DMS 273 (cell line): ENCODE results near the gene TRAF3.
"Not testable (repeated sequence)": the region's sequence is repeated elsewhere in the genome, so short reads cannot be mapped to it uniquely, and the experiment has no call there.

Experiments used
- DNase-seq: peaks from one replicate; lab custom pipeline; 2025; ENCODE audit not compliant: unreplicated experiment; lab: John Stamatoyannopoulos, UW

TRAF3 gene

DNA sequence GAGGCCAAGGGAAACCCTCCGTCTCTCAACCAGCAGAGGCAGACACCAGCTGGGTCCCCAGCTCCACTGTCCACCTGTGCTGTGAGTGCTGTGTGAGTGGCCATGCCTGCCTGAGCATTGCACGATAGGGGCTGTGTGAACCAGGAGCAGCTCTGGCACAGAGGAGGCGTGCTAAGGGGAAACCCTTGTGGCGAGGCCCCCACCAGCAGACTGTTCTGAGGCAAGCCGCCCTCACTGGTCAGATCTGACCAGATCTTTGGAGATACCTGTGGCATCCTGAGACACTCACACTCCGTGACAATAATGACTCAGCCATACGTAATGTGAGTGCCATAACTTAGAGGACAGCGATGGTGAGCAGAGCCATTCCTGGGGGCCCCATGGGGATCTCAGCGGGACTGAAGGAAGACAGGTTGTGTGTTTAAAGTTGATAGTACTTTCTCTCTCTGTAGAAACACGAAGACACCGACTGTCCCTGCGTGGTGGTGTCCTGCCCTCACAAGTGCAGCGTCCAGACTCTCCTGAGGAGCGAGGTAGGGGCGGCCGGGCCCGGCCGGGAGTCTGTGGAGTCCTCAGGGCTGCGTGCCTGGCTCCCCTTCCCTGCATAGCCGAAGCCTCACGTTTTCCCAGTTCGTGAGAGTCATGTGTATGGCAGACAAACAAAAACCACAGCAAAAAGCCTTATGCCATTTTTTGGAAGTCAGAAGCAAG lies 108.6 kb downstream of the TRAF3 start:
- DNase-seq, result no peak

DNA sequence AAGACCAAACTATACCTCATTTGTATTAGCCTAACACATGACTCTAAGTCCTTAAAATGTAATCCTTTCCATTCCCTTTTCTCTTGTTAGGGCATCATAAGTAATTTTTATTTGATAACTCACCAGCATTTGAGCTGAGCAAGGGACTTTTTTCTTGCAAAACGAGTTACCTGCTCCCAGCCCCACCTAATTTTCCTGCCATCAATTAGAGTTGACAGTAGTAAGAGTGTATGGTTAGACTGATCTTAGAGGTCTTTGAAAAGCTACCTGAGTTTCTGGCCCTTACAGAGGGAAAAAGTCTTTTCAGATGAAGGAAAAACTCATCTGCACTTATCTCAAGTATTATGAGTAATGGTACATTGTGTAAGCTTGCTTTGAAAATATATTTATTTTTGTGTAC lies 111.5 kb downstream of the TRAF3 start:
- DNase-seq, result no peak

DNA sequence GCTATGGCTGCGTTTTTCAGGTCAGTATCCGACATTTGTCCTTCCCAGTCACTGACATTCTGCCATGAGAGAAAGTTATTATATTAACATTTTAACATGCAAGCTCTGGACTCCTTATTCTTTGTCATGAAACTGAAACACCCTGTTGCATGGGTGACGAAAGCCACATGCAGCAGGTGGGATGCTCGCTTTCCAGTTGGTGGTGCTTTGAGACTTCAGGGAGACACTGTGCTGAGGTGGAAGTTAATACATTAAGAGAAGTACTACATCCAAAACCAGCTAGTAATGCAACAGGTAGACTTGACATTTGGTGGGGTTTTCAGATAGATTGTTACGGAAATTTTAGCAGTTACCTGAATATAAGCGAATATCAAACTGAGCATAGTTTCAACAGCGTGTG lies 112.4 kb downstream of the TRAF3 start:
- no peak for DNase-seq

DNA sequence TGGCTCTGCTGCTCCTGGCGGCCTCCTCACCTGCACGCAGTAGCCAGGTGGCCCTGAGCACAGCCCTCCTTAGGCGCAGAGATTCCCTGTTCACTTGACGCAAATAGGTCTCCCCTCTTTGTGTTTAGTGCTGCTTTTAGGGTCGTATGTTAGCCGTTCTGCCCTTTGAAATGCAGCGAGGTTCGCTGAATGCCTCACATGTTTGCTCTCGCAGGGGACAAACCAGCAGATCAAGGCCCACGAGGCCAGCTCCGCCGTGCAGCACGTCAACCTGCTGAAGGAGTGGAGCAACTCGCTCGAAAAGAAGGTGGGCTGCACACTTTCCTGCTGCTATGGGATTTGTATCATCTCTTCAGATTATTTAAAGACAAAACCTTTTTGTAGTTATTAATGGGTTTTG lies 113.9 kb downstream of the TRAF3 start:
- no peak for DNase-seq

DNA sequence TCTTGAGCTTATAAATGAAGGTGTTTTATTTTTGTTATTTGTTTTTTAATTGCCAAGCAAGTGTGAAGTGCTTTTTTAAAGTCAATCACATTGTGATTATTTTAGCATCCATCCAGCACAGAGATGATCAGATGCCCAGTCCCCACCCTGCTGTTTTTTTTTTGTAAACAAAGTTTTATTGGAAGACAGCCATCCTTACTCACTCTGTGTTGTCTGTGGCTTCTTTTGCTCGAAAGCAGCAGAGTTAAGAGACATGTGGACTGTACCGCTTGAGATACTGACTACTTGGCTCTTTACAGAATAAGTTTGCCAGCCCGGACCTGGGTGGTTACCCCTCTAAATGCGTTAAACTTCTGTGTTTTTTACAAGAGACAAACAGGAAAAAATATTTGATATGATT lies 114.3 kb downstream of the TRAF3 start:
- no peak for DNase-seq

DNA sequence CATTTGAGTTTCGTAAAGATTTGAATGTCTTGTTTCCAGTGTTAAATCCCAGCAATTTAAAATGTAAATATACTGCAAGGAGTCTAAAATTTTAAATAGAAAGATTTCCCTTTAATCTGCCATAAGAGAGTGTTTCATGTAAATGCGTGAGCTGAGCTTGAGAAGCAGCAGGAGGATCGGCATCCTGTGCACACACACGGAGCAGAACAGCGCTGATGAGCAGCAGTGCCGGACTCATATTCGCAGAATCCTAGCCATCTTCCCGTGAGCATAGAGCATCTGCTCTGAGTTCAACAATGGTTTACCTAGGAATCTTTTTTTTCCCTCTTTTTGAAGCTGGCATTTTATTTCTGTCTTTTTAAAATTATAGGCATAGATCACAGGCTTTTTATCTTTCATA lies 115.4 kb downstream of the TRAF3 start:
- DNase-seq, result no peak

DNA sequence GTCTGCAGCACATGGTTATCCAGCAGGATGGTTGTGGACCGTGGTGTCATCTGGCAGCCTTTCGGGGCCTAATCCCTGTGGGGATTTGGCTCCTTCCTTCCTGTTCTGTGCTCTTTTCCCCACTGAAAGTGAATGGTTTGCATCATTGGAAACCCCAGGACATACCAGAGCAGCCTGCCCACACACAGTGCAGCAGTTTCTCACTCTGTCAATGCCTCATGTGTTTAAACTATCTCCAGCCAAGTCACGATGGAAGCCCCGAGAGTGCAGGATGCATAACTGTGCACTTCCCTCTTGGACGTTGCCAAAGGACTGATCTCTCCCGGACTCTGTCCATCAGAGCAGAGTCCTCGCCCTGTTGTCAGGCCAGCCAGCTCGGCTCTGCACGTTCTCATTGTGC lies 116.2 kb downstream of the TRAF3 start:
- no peak for DNase-seq

DNA sequence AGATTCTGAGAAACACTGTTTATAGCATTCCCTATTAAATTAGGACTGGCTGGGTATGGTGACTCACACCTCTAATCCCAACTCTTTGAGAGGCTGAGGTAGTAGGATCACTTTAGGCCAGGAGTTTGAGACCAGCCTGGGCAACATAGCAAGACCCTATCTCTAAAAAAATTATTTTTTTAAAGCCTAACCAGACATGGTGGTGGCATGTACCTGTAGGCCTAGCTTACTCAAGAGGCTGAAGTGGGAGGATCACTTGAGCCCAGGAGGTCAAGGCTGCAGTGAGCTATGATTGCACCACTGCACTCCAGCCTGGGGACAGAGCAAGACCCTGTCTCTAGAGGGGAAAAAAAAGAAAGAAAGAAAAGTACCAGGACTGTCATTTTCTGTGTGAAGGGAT lies 119.5 kb downstream of the TRAF3 start:
- not testable (repeated sequence) for DNase-seq

DNA sequence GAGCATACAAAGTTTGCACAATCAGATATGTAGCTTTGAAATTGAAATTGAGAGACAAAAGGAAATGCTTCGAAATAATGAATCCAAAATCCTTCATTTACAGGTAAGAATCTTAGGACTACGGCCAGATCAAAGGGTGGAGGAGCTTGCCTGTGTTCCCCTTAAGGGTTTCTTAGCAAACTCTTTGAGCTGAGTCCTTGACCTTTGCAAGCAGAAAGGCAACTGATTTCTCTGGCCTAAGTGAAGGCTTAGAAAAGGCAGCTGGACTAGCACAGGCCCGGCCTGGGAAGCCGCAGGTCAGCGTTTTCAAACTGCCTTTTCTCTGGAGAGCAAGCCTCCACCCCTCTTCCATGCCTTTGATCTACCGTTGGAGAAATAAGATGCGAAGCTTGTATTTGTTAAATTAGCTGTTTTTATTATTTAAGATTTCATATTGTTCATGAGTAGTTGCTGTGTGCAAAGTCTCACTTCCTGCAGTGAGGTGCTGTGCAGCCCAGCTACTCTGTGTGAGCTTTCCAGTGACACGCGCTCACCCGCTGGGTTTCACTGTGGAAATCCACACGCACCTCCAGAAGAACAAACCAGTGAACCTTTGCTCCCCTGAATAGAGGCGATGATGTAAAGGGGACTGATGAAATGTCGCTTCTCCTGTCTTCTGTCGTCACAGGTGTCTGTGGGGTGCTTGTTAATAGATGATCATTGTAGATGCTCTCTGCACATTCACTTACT lies 120.2 kb downstream of the TRAF3 start:
- DNase-seq, result no peak

DNA sequence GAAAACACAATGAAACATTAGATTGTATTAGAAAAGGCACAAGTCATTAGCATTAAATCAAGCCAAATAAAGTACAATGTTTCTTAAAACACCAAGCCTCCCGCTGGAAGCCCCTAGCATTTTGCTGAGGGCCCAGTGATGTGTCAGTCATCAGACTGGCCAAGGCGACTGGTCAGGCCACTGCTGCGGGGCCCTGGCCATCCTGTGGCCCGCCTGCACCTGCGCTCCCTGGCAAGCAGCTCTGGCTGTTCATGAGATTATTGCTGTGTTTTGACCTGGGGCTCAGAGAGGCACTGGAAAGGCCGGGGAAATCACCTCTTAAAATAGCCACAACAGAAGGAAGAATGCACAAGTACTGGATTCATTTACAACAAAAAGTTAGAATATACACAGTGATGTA lies 121.0 kb downstream of the TRAF3 start:
- no peak for DNase-seq

DNA sequence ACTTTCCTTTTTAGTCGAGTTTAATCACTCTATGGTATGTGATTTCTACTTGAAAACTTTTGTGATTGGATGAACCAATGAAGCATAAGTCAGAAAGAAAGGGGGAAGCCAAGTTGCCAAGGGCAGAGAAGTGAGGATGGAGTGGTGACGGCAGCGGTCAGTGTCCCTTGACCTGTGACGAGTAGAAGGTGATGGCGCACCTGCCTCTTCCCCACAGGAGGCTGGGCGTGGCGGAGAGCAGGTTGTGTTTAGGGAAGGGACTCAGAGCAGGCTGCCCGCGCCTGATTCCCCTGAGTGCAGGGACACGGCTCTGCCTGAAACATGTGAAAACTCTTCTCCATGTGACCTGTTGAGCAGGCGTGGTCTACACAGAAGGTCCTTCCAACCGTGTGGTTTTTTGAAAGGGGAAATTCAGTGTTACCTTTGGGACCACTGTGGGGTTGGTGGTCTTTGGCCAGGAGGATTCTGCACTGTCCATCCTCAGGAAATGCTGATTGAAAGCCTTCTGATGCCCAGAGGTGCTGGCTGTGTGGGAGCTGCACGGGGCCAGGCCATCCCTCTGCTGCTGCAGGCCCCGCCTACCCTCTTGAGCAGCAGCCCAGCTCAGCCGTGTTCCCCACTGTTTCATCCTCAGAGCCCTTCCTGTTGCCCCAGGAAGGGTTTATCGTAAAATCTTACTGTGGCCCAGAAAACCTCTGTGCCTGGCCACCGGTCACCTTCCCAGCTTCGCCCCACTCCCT lies 121.7 kb downstream of the TRAF3 start:
- DNase-seq, result no peak

DNA sequence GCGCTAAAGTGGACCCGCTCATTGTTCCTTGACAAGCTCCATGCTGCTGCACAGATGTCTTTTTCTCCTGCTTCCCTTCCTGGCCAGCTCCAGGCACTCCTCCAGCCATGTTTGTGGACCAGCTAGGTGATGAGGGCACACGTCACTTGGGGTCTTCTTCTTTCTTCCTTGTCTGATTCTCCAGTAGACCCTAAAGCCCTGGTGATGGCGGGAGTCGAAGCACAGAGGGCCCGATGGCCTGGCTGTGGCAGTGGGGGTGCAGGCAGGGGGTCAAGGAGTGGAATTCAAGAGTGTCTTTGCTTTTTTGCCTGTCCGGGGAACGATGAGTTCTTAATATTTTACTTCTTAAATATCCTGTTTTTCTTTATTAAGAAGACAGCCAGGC lies 122.3 kb downstream of the TRAF3 start:
- DNase-seq, result no peak

DNA sequence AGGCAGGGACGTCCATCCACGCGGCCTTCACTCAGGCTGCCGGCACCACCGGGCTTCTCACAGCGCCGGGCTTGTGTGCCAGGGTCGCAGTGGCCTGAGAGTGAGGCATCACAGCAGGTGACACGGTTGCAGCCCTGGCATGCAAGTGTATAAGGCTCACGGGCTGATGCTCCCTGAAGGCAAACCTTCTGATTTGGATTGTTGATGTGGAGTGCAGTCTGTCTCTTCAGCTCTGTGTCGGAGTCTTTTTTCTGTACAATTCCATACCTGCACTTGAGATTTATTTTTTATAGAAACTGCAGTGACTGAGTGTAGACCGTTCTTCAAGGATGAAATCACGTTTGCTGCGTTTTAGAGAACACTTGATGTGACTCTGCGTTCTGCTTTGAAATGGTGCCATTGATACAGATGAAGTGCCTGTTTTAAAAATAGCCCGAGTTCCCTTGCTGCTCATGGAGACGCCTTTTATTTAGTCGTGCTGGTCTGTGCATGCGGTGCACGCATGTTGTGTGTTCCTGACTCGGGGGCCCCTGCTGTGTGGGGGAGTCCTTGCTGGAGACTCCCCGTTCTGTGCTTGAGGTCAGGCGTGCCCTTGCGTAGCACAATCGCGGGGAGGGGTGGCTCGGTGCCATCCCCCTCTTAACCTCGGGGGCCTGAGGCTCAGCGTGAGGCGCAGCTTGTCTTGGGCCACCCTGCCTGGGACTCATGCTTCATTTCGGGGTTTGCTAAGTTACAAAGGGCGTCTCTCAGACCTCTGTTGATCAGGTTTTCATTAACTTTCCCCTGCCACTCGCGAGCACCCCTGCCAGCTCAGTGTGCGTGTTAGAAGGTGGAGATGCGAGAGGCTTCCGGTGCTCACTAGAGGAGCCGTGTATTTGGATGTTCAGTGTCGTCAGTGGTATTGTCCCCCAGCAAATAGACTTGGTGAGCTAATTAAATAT lies 123.7 kb downstream of the TRAF3 start:
- no peak for DNase-seq

DNA sequence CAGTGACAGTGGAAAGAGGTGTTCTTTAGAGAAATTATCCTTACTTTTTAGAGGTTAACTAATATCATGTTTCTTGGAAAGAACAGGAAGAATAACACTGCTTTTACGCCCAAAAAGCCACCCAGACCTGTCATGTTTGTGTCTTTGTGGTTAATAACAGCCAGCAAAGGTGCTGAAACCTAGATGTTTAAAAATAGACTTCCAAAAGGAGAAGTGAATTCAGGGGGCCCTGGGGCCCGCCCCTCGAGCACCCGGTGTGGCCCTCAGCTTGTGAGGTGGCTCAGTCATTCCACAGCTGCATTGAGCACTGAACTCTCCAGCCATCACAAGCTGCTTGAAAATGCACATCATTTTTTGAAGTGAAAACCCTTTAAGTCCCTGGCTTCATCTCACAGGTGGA lies 124.4 kb downstream of the TRAF3 start:
- no peak for DNase-seq

DNA sequence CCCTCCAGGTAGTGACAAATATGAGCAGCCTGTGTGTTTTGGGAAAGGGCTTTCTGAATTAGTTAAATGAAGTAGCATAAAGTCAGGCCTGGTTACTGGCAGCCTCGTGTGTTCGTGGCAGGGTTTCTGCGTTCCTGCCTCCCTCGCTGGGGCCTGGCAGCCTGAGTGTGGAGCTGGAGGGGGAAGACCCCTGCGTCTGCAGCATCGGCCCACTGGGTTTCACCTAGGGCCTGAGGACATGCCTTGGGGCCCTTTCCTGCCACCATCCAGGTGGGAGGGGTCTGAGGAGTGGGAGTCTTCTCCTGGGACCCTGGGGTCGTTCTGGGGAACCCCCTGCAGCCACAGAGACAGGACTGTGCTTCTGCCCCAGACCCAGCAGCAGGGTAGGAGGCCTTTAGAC lies 124.8 kb downstream of the TRAF3 start:
- no peak for DNase-seq

DNA sequence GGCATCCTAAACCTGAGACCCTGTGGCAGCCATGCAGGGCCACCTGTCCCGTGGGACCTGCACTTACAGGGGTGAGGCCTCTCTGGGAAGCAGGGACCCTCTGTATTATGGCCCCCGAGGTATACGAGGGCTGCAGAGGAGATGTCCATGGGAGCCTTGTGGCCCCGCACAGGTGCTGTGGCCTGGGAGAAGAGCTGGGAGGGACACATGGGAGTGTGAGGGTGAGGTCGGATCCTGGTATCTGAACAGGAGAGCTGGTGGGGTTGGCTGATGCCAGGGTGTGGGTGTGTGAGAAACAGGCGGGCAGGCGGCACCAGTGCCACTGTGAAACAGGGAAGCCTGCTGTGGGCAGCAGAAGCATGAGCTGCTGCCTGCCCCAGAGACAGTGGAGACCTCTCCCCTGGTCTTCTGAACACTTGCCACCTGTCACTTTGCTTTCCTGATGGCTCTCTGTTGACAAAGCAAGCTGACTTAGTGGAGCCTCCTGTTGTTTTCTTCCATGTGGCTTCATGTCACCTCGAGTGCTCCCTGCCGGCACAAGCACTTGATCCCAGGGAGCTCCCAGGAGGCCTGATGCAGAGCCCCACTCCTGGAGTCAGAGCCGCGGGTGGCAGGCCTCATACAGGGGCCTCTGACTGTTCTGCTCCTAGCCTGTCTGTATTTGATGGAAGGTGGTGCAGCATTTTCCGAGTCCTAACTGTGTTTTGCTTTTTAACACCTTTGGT lies 125.4 kb downstream of the TRAF3 start:
- no peak for DNase-seq

DNA sequence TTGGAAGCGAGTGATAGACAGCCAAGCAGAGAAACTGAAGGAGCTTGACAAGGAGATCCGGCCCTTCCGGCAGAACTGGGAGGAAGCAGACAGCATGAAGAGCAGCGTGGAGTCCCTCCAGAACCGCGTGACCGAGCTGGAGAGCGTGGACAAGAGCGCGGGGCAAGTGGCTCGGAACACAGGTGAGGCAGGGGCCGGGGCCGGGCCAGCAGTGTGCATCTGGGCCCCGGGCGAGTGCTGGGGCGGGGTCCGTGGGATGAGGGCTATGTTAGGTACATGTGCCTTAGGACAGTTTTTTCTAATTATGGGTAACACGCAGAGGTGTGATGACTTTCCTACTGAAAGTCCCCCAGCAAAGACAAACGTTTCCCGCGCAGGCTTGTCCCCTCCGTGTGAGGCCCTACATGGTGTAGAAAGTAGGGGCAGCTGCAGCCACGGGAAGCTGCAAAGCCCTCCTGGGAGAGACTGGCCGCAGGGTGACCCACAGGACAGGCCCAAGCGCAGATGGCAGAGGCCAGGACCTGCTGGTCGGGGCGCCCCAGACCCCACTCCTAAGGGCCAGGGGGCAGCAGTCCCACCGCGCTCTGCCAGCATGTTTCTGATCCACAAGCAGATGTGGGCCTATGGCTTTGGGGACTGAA lies 126.1 kb downstream of the TRAF3 start:
- no peak for DNase-seq

DNA sequence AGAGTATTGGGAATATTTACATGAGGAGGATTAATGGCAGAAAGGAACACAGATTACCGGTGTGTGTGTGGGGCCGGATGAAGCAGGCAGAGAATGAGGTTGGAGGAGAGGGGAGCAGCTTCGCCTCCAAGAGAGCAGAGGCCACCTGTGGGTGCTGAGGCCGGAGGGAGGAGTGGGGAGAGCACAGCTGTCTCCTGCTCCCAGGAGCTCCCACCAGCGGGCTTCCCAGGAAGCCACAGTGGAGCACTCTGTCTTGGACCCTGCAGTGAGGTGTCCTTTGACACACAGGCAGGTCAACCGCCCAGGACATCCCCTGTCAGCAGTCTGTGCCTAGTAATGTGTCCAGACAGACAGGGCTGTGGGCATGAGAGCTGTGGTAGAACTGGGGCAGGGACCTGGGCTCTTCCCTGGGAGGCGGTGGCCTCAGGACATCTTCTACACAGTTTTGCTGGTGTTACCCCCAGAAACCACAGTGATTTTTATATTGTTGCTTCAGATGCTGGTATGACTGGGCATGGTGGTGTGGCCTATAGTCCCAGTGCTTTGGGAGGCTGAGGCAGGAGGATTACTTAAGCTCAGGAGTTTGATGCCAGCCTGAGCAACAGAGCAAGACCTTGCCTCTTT lies 126.8 kb downstream of the TRAF3 start:
- DNase-seq, result no peak
